Measurements from ENCODE around the gene DCLRE1C. TPM values are rescaled to one million over a fixed set of nuclear protein-coding genes. Genes with fewer than 3 reads are reported as not detected.
"Not testable (repeated sequence)": the region's sequence is repeated elsewhere in the genome, so short reads cannot be mapped to it uniquely, and the experiment has no call there.

Gene DCLRE1C
- total RNA-seq, 1 donor from 2014 or later: 15.0 TPM

DNA sequence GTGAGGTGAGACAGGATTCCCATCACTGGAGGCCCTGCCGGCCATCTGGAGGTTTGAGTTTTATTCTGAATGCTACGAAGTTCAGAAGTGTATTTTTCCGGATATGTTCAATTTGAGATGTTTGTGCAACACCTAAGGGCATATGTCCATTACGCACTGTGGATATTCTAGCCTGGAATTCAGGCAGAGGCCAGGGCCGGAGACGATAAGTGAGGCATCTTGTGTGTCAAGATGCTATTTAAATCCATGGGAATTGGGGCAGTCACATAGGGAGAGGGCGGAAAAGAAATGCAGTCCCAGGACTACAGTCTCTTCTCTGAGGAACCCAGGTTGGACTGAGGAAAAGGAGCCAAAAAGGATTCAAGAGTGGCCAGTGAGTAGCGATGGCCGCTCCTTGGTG is 77.1 kb downstream of the DCLRE1C start:
- peak overlapping the region; percentile 92 for H3K27ac Mint-ChIP-seq
- no peaks in the 10 kb centered on the region for H3K9me3 Mint-ChIP-seq
- TF ChIP-seq, protein P1, sequence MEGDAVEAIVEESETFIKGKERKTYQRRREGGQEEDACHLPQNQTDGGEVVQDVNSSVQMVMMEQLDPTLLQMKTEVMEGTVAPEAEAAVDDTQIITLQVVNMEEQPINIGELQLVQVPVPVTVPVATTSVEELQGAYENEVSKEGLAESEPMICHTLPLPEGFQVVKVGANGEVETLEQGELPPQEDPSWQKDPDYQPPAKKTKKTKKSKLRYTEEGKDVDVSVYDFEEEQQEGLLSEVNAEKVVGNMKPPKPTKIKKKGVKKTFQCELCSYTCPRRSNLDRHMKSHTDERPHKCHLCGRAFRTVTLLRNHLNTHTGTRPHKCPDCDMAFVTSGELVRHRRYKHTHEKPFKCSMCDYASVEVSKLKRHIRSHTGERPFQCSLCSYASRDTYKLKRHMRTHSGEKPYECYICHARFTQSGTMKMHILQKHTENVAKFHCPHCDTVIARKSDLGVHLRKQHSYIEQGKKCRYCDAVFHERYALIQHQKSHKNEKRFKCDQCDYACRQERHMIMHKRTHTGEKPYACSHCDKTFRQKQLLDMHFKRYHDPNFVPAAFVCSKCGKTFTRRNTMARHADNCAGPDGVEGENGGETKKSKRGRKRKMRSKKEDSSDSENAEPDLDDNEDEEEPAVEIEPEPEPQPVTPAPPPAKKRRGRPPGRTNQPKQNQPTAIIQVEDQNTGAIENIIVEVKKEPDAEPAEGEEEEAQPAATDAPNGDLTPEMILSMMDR (conservative IDR thresholded peaks at IDR 0.05): no peak
- H3K27me3 Mint-ChIP-seq: no peaks in the 10 kb centered on the region
- H3K36me3 Mint-ChIP-seq: peaks cover under 1% of the 10 kb centered on the region
- H3K4me3 Mint-ChIP-seq: peak overlapping the region; percentile 98
- peaks cover 26% of the 10 kb centered on the region for H3K4me1 Mint-ChIP-seq (ENCODE audit: unreplicated experiment)
- no peak for DNase-seq (ENCODE audit: extremely low spot score, unreplicated experiment)

DNA sequence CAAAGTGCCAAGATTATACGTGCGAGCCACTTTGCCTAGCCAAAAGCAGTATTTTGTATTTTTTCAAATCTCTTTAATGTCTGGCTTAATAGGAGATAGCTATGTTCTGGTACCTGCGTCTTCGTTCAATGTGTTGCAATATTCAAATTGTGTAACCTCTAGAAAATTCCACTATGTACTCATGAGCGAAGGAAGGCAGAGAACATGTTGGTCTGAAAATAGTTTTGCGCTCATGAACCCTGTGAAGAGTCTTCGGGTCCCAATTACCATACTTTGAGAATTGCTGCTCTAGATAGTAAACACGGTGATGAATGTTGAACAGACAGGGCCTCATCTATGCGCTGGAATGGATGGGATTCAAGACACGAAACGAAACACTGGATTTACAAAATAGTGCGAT is 78.0 kb downstream of the DCLRE1C start:
- DNase-seq (ENCODE audit: extremely low spot score, unreplicated experiment): no peak
- H3K4me1 Mint-ChIP-seq (ENCODE audit: unreplicated experiment): peaks cover 20% of the 10 kb centered on the region
- TF ChIP-seq, protein P1 (conservative IDR thresholded peaks at IDR 0.05): no peak
- H3K27me3 Mint-ChIP-seq: no peaks in the 10 kb centered on the region
- H3K9me3 Mint-ChIP-seq: no peaks in the 10 kb centered on the region
- H3K36me3 Mint-ChIP-seq: no peaks in the 10 kb centered on the region
- H3K27ac Mint-ChIP-seq: no peak overlapping the region
- H3K4me3 Mint-ChIP-seq: peak overlapping the region; percentile 58

DNA sequence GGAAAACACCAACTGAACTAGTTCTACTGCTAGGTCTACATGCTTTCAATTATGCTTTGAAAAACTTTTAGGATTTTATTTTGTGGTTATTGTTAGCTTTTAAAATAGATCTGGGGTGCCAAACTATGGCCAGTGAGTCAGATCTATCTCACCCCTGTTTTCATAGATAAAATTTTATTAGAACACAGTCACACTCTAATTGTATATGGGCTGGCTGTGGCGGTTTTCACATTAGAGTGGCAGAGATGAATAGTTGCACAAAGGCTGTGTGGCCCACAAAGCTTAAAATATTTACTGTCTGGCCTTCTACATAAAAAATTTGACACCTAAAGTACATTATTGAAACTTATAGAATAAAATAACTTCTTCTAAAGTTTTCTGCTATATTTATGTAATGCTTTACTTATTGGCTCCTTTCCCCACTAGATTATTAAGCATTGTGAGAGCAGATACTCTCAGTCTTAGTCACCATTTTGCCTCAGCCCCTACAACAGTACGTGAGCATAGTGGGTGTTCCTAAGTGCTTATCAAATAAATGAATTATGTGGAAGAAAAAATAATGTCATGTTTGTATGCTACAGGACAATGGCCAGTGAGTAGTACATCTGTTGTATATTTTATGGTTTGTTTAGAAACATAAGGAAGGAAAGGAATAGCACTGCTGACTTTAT is 80.7 kb downstream of the DCLRE1C start:
- DNase-seq (ENCODE audit: extremely low spot score, unreplicated experiment): no peak
- H3K27me3 Mint-ChIP-seq: no peaks in the 10 kb centered on the region
- TF ChIP-seq, protein P1 (conservative IDR thresholded peaks at IDR 0.05): no peak
- H3K36me3 Mint-ChIP-seq: peaks cover 5% of the 10 kb centered on the region
- peaks cover 11% of the 10 kb centered on the region for H3K4me1 Mint-ChIP-seq (ENCODE audit: unreplicated experiment)
- H3K27ac Mint-ChIP-seq: no peak overlapping the region
- H3K4me3 Mint-ChIP-seq: no peak overlapping the region
- H3K9me3 Mint-ChIP-seq: no peaks in the 10 kb centered on the region

DNA sequence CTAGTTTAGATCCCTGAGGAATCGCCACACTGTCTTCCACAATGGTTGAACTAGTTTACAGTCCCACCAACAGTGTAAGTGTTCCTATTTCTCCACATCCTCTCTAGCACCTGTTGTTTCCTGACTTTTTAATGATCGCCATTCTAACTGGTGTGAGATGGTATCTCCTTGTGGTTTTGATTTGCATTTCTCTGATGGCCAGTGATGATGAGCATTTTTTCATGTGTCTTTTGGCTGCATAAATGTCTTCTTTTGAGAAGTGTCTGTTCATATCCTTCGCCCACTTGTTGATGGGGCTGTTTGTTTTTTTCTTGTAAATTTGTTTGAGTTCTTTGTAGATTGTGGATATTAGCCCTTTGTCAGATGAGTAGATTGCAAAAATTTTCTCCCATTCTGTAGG is 89.0 kb downstream of the DCLRE1C start:
- not testable (repeated sequence) for H3K4me3 Mint-ChIP-seq; DNase-seq (ENCODE audit: extremely low spot score, unreplicated experiment); H3K4me1 Mint-ChIP-seq (ENCODE audit: unreplicated experiment); H3K27ac Mint-ChIP-seq; H3K27me3 Mint-ChIP-seq; H3K9me3 Mint-ChIP-seq
- H3K36me3 Mint-ChIP-seq: peaks cover 25% of the 10 kb centered on the region

DNA sequence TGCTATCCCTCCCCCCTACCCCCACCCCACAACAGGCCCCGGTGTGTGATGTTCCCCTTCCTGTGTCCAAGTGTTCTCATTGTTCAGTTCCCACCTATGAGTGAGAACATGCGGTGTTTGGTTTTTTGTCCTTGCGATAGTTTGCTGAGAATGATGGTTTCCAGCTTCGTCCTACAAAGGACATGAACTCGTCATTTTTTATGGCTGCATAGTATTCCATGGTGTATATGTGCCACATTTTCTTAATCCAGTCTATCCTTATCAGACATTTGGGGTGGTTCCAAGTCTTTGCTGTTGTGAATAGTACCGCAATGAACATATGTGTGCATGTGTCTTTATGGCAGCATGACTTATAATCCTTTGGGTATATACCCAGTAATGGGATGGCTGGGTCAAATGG is 89.4 kb downstream of the DCLRE1C start:
- H3K4me3 Mint-ChIP-seq; DNase-seq (ENCODE audit: extremely low spot score, unreplicated experiment); H3K9me3 Mint-ChIP-seq; H3K27me3 Mint-ChIP-seq; H3K27ac Mint-ChIP-seq; H3K4me1 Mint-ChIP-seq (ENCODE audit: unreplicated experiment): not testable (repeated sequence)
- H3K36me3 Mint-ChIP-seq: peaks cover 21% of the 10 kb centered on the region

DNA sequence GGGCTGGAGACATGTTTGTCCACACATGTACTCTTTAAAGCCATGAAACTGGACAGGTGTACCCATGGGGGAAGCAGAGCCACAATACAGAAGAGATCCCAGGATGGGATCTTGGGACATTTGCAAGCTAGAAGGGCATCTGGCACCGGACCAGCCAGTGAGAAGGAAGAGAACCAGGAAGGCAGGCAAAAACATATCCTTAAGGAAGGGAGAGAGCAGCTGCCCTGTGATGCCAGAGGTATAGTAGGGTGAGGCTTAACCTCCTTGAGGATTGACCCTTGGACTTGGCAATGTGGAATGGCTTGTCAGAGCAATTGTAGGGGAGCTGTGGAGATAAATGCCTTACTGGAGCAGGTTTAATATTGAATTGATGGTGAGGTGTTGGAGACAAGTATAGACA is 93.1 kb downstream of the DCLRE1C start:
- TF ChIP-seq, protein P1 (conservative IDR thresholded peaks at IDR 0.05): no peak
- H3K27ac Mint-ChIP-seq: no peak overlapping the region
- DNase-seq (ENCODE audit: extremely low spot score, unreplicated experiment): no peak
- no peaks in the 10 kb centered on the region for H3K9me3 Mint-ChIP-seq
- H3K36me3 Mint-ChIP-seq: peaks cover 18% of the 10 kb centered on the region
- H3K27me3 Mint-ChIP-seq: no peaks in the 10 kb centered on the region
- no peak overlapping the region for H3K4me3 Mint-ChIP-seq
- no peaks in the 10 kb centered on the region for H3K4me1 Mint-ChIP-seq (ENCODE audit: unreplicated experiment)

DNA sequence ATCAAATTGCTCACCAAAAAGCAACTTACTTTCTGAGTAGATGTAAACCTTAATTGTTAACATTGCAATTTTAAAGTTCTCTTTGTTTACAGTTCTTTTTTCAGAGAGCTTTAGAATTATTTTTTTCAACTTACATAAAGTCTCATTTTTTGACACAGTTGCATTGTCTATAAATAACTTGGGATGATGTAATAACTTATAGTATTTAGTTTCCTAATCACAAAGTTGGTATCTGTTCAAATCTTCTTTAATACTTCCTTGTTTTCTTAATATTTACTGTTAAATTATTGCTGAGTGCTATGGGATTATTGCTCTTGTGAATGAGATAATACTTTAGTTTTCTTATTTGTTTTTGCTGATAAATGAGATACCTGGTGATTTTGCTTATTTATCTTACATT is 94.1 kb downstream of the DCLRE1C start:
- Mint-ChIP-seq H3K27ac (no peak overlapping the region), H3K36me3 (peaks cover 15% of the 10 kb centered on the region), H3K27me3 (no peaks in the 10 kb centered on the region), H3K4me3 (no peak overlapping the region), H3K4me1 (ENCODE audit: unreplicated experiment) (no peaks in the 10 kb centered on the region), H3K9me3 (no peaks in the 10 kb centered on the region)
- no peak for DNase-seq (ENCODE audit: extremely low spot score, unreplicated experiment)
- TF ChIP-seq, protein P1 (conservative IDR thresholded peaks at IDR 0.05): no peak

Data from type B pancreatic cell (in vitro differentiated cells).